Body of pancreas (tissue), 4 donors: ENCODE results near the gene EIF5A.

Experiments
- POLR2A ChIP-seq, 3 donors: fragments of 450-650 bp; IDR thresholded peaks; one replicate each; pipeline ENCODE4 v1.6.1; 2016; ENCODE audit warnings: antibody characterized with exemption in 3 of 3, mild to moderate bottlenecking in 2 of 3
- TF ChIP-seq, protein P1 (sequence below), 7 experiments: fragments of 450-650 bp in 4 of 7; fragments of 200-600 bp in 3 of 7; sonication (generic) in 3 of 7; IDR thresholded peaks; one replicate each; pipeline ENCODE4 v1.5.1; 2016 to 2019; ENCODE audit warnings: antibody characterized with exemption in 7 of 7

- TF ChIP-seq, protein P1, sequence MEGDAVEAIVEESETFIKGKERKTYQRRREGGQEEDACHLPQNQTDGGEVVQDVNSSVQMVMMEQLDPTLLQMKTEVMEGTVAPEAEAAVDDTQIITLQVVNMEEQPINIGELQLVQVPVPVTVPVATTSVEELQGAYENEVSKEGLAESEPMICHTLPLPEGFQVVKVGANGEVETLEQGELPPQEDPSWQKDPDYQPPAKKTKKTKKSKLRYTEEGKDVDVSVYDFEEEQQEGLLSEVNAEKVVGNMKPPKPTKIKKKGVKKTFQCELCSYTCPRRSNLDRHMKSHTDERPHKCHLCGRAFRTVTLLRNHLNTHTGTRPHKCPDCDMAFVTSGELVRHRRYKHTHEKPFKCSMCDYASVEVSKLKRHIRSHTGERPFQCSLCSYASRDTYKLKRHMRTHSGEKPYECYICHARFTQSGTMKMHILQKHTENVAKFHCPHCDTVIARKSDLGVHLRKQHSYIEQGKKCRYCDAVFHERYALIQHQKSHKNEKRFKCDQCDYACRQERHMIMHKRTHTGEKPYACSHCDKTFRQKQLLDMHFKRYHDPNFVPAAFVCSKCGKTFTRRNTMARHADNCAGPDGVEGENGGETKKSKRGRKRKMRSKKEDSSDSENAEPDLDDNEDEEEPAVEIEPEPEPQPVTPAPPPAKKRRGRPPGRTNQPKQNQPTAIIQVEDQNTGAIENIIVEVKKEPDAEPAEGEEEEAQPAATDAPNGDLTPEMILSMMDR (IDR thresholded peaks at IDR 0.05) = no peak
- TF ChIP-seq POLR2A (IDR thresholded peaks at IDR 0.05) = no peak
These were observed 17.7 kb downstream of the EIF5A start for GRCh38 chr17:7325031-7325528.
